GM18508 (cell line): ENCODE measurements around the gene LRRC72.
"Not testable (repeated sequence)": the region's sequence is repeated elsewhere in the genome, so short reads cannot be mapped to it uniquely, and the experiment has no call there.

Experiments used
- ATAC-seq: cut with Tn5 transposase; IDR thresholded peaks from one replicate; pipeline ENCODE4 v1.9.1; 2021; ENCODE audit warnings: moderate number of reproducible peaks; ENCODE audit not compliant: insufficient read depth, unreplicated experiment

The LRRC72 gene

GRCh38 chr7:16524332-16524731 is 2.3 kb upstream of the LRRC72 start:
- ATAC-seq: no peak

- no peak for ATAC-seq
Measured at GRCh38 chr7:16528520-16528919, 1.9 kb downstream of the LRRC72 start.

DNA sequence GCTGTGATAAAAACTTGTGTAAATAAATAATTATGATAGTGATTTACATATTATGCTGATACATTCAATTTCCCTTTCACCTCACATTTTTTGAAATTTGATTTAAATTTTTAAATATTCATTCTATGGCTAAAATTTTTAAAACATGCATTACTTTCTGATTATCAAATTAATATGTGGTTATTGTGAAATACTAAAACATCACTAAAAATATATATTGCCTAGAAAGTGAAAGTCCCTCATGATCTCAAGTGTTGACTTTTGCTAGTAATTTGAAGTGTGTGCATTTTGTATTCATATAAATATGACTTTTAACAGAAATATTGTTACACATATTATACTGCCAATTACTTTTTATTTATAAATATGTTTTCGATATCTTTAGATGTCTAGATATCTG is 3.1 kb downstream of the LRRC72 start:
- ATAC-seq: no peak

DNA sequence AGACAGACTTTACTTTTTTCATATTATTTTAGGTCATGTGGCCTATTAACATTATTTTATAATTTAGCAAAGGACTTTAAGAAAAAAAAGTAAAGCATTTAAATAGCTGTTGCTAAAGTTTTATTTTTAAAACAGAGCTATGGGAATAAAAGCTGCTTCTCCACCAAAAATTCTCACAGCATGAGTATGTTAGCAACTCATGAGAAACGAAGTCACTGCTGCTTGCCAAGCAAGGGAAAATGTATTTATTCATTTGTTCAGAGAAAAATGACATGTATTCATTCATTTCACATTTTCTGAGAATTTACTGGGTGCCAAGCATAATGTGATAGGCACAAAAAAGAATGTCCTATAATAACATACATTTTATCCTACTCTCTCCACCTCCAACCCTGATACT is 5.1 kb downstream of the LRRC72 start:
- ATAC-seq: no peak

- no peak for ATAC-seq
Measured at GRCh38 chr7:16532272-16532671, 5.6 kb downstream of the LRRC72 start.

- ATAC-seq: no peak
Measured at GRCh38 chr7:16535500-16535899, 8.9 kb downstream of the LRRC72 start.

GRCh38 chr7:16540559-16540958 is 13.9 kb downstream of the LRRC72 start:
- ATAC-seq: not testable (repeated sequence)

- no peak for ATAC-seq
Measured at GRCh38 chr7:16542401-16542800, 15.8 kb downstream of the LRRC72 start.

GRCh38 chr7:16543456-16543855 is 16.8 kb downstream of the LRRC72 start:
- no peak for ATAC-seq

GRCh38 chr7:16546921-16547505 is 20.4 kb downstream of the LRRC72 start:
- ATAC-seq: no peak

DNA sequence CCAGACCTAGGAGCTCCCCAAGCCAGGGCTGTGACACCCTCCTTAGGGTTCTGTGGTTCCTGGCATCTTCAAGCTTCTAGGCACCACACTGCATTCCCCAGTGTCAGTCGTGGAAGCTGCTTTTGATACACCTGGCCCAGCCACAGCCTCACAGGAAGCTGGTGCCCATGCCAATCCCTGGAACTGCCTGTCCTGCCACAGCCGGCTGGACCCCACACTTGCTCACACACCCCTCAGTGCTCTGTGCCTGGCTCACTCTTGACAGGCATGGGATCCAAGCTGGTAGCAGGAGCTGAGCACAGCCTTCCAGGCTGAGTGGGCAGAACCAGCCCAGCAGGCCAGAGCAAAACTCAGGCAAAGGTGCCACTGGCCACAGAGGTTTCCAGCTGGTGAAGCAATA is 21.8 kb downstream of the LRRC72 start:
- ATAC-seq: no peak

- no peak for ATAC-seq
Measured at GRCh38 chr7:16550671-16551070, 24.0 kb downstream of the LRRC72 start.

- ATAC-seq: no peak
Measured at GRCh38 chr7:16554518-16555236, 28.1 kb downstream of the LRRC72 start.

- no peak for ATAC-seq
Measured at GRCh38 chr7:16556359-16556758, 29.7 kb downstream of the LRRC72 start.

GRCh38 chr7:16558761-16559302 is 32.2 kb downstream of the LRRC72 start:
- ATAC-seq: no peak

DNA sequence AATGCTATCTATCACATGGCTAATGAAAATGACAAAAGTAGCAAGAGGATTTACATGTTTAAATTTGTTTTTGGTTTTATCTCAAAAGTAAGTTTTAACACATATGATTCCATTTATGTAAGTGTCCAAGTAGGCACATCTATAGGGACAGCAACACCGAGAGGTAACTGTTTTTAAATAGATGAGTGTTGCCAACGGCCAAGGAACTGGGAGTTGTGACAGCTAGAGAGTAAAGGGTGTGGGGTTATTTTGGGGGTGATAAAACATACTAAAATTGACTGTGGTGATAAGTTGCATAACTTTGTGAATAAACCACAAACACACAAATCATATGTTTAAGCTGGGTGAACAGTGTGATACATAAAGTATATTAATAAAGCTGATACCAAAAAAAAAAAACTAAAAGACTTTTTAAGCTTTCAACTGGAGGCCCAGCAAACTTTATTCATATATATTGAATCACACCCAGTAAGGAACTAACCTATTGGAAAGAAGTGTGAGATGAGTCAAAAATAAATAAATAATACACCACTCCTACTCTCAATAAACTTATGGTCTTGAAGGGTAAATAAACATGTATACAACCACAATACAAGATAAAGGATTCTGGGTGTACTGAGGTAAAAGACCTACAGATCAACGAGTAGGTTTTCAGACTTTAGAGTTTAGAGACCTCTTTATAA is 33.0 kb downstream of the LRRC72 start:
- no peak for ATAC-seq

DNA sequence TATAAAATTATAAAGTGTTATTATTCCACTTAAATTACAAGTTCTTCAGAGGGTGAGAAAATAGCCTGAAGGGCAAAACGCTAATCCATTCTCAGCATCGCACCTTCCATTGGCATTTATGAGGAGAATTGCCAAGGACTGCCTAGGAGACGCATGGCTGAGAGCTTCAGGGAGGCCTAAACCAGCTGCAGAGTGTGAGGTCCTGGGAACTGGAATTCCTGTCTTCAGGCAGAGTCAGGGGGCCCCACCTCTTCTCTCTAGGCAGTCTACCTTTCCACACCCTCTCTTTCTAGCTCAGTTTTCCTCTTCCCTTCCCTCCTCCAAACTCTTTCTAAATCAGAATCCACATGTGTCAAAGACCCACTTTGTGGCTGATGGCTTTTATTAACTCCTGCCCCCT is 35.3 kb downstream of the LRRC72 start:
- no peak for ATAC-seq

DNA sequence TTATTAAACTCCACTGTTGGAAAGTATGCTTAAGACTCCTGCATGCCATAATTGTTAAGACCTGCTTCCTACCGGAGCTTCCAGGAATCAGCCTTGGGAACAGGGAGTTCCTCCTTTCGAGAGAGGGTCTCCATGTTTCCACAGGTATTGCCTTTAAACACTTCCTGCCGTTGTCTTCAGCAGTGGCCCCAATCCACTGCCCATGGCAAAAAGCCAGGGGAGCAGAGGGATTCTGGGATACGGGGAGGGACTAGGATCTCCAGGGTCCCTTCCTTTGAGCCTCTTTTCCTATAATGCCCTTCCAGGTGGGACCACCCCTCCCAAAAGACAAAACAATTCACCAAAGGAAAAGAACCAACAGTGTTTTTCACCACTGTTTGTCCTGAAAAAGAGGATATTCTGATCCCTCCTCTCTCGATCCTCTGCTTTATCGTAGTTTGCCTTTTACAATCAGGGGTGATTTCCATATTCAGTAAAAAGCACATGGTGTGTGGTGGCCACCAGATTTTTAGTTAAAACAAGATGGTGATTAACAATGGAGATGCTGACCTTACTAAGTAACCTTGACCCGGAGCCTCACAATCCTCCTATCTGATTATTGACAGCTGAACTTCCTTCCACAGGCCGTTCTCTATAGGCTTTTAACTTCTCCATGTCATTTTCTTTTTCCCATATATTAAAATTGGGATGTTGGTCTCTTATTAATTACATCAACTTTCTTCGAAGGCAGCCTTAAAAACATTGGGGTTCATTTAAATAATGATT is 36.0 kb downstream of the LRRC72 start:
- ATAC-seq: no peak

DNA sequence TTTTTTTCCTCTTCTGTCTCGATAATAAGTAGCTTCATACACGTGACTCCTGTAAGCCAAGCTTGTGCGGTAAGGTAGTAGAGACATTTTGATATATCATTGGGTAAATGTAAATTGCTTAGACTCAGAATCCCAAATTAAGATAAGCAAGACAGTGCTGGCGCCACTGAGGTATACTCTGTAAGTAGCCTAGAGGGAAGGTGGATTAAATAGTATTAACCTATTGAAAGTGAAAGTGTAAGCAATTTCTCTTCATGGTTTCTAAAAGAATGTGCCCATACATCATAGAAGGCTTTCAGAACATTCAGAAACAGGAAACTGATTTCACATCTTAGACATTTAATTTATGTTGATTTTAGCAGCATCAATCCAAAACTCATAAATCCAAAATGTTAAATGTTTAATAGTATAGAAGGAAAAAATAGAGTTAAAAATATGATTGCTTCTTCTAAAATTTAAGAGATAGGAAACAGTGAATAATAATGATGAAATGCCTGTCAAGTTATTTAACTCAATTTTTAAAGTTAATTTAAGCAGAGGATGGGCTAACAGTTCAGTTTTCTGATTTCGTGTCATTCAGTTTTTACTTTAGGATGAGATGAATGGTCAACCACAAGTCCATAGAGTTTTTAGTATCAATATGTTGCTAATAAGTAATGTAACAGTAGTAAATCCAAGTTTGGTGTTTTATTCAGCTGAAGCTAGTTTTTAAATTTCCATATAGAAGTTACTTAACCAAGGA is 36.8 kb downstream of the LRRC72 start:
- peak; percentile 79 for ATAC-seq

DNA sequence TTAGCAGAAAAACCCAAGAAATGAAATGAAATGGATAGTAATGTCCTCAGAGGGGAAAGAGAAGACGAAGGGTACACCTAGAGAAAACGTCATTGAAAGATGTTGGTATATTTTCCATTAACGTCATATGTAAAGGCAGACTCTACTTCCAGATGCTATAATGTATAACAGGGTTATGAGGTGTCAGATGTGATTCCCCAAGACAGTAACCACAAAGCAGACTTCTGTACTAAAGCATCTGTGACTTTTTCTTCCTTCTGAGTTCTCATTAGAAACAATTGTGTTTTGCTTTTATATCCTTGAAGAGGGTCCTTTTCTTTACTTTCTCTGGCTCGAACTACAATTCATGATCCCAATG is 37.4 kb downstream of the LRRC72 start:
- peak; percentile 52 for ATAC-seq
